K562 (cell line): ENCODE measurements around the gene WDR93. TPM values are rescaled to one million over a fixed set of nuclear protein-coding genes. Genes with fewer than 3 reads are reported as not detected.

Source experiments
- NRF1 ChIP-seq, 2 experiments: fragments of 450-650 bp; IDR thresholded peaks in 1 of 2; conservative IDR thresholded peaks in 1 of 2; 2 replicates each; pipeline ENCODE4 v1.6.1; 2014; ENCODE audit warnings: mild to moderate bottlenecking in 2 of 2
- PHF20 ChIP-seq: fragments of 450-650 bp; IDR thresholded peaks from 2 replicates; pipeline ENCODE4 v1.6.1; 2018; ENCODE audit not compliant: partially characterized antibody
- SIN3B ChIP-seq: fragments of 450-650 bp; IDR thresholded peaks from 2 replicates; pipeline ENCODE4 v1.6.1; 2017; ENCODE audit warnings: low read depth, mild to moderate bottlenecking, moderate library complexity
- STAG1 ChIP-seq: sonication (generic); formaldehyde crosslinking; IDR thresholded peaks from 2 replicates; pipeline ENCODE4 v1.5.0; 2020; ENCODE audit warnings: missing genetic modification reagents, borderline replicate concordance
- ZBTB7A ChIP-seq: IDR thresholded peaks from 2 replicates; pipeline ENCODE4 v1.6.1; 2011; ENCODE audit warnings: low read depth, mild to moderate bottlenecking, low read length, moderate library complexity, borderline replicate concordance; ENCODE audit not compliant: control insufficient read depth
- polyA plus RNA-seq, 8 experiments: library from polyadenylated mRNA; depleted of rRNA in 4 of 8; stranded (reverse) in 5 of 8; unstranded in 3 of 8; fragments of >200 nt; fragmentation: Nextera tagmentation in 2 of 8; fragmentation: Illumina TruSeq in 1 of 8; extraction: Ambion mirVana in 2 of 8; extraction: Trizol in 1 of 8; gene quantifications; 2 replicates each; pipeline versions ENCODE4 v1.2.1 to v1.2.3, GENCODE V29; 2011 to 2014; ENCODE audit warnings: inconsistent platforms in 1 of 8, missing spikeins in 1 of 8
- total RNA-seq, 7 experiments: library from RNA; depleted of rRNA in 6 of 7; stranded (reverse); fragments of >200 nt in 6 of 7; fragmentation: Illumina TruSeq in 2 of 7; extraction: Trizol in 2 of 7; gene quantifications; 2 replicates each; pipeline versions ENCODE4 v1.2.1 to v1.2.3, GENCODE V29; 2011 to 2021; ENCODE audit warnings: low replicate concordance in 1 of 7
- TF ChIP-seq, protein P1 (sequence below): fragments of 450-650 bp; IDR thresholded peaks from 2 replicates; pipeline ENCODE4 v1.6.1; 2016
- TF ChIP-seq, protein P2 (sequence below): fragments of 450-650 bp; formaldehyde crosslinking; IDR thresholded peaks from 2 replicates; pipeline ENCODE4 v1.4.0; 2020; ENCODE audit warnings: mild to moderate bottlenecking

The WDR93 gene
- total and polyA plus RNA-seq, 9 of the 15 experiments (the other 6 are each of a cell fraction or from before 2014, with no cell fraction given): not detected

DNA sequence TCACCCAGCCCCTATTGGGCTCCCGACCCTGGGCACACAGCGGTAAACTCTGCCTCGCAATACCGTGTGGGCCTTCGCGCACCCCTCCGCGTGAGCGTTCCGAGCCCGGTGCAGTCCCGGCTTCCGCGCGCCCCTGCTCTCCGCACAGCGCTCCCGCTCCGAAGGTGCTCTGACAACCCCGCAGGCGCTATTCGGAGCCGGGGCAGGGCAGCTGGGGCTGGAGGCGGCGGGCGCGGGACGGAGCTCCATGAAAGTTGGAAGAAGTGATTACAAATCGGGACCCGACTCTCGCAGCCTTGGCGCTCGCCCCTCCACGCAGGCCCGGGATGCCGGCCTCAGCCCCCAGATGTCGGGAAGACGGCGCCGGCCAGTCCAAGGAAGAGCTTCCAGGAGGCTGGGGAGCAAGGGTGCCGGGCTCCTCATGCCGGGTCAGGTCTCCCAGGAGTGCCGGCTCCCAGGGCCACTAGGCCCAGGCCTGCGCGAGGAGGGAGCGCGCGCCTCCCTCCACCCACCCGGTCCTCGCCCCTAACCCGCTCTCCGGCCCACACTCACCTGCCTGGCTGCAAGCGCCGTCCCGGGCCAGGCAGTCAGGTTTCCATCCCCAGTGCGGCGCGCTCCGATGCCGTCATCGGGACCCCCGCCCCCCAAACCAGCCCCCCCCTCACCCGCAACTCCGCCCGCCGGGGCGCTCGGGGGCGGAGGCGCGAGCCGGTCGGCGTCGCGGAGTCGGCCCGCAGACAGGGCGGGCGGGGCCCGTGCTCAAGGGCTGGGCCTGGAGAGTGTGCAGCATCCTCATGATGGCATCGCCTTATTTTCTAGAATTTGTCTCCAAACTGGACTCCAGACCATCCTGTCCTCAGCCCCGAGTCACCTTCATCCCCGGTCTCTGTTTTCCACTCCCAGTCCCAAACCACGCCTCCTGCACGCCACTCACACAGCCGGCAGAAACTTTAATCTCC lies 35.5 kb upstream of the WDR93 start, which contains the start of gene KIF7 (continued):
- TF ChIP-seq, protein P1, sequence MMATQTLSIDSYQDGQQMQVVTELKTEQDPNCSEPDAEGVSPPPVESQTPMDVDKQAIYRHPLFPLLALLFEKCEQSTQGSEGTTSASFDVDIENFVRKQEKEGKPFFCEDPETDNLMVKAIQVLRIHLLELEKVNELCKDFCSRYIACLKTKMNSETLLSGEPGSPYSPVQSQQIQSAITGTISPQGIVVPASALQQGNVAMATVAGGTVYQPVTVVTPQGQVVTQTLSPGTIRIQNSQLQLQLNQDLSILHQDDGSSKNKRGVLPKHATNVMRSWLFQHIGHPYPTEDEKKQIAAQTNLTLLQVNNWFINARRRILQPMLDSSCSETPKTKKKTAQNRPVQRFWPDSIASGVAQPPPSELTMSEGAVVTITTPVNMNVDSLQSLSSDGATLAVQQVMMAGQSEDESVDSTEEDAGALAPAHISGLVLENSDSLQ: peak; percentile 39; the same call in 1 of the 2 replicates
- TF ChIP-seq ZBTB7A: peak; percentile 50; the same call in 1 of the 2 replicates
- peak in 1 of 2 experiments; percentile 19; a peak in 1 of 4 replicates for TF ChIP-seq NRF1 (conservative IDR thresholded peaks at IDR 0.05 in 1 of 2, IDR thresholded peaks at IDR 0.05 in 1 of 2)
- TF ChIP-seq SIN3B: 0 out of 2 replicates have a peak, but pooled peaks have one; percentile 31
- TF ChIP-seq STAG1 (CRISPR knock-in tag): no peak
- TF ChIP-seq PHF20: peak; percentile 83
- TF ChIP-seq, protein P2, sequence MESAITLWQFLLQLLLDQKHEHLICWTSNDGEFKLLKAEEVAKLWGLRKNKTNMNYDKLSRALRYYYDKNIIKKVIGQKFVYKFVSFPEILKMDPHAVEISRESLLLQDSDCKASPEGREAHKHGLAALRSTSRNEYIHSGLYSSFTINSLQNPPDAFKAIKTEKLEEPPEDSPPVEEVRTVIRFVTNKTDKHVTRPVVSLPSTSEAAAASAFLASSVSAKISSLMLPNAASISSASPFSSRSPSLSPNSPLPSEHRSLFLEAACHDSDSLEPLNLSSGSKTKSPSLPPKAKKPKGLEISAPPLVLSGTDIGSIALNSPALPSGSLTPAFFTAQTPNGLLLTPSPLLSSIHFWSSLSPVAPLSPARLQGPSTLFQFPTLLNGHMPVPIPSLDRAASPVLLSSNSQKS (CRISPR knock-in tag): no peak
